K562 (cell line): ENCODE results near the gene MYBPHL.

ENCODE experiments used
- ATF7 ChIP-seq: fragments of 450-650 bp; IDR thresholded peaks from 2 replicates; pipeline ENCODE4 v1.7.1; 2014; ENCODE audit warnings: mild to moderate bottlenecking, moderate library complexity
- CHD2 ChIP-seq: IDR thresholded peaks from 2 replicates; pipeline ENCODE4 v1.6.1; 2011; ENCODE audit warnings: low read depth, low read length
- CHD4 ChIP-seq: fragments of 200-600 bp; sonication (generic); IDR thresholded peaks from 3 replicates; pipeline ENCODE4 v1.6.1; 2012; ENCODE audit warnings: low read depth, mild to moderate bottlenecking, mixed read lengths, low read length, inconsistent platforms; ENCODE audit not compliant: insufficient read depth, insufficient replicate concordance, poor library complexity, severe bottlenecking
- CSDE1 ChIP-seq, 2 experiments: fragments of 450-650 bp; IDR thresholded peaks; 2 replicates each; pipeline ENCODE4 v1.6.1; 2016; ENCODE audit warnings: mild to moderate bottlenecking in 1 of 2
- NCOA2 ChIP-seq, 2 experiments: fragments of 450-650 bp; IDR thresholded peaks; 2 replicates each; pipeline ENCODE4 v1.6.1; 2018; ENCODE audit warnings: mild to moderate bottlenecking in 2 of 2, moderate library complexity in 1 of 2; ENCODE audit not compliant: partially characterized antibody in 2 of 2
- NR1H2 ChIP-seq: sonication (generic); formaldehyde crosslinking; IDR thresholded peaks from 2 replicates; pipeline ENCODE4 v1.4.0; 2020; ENCODE audit warnings: mild to moderate bottlenecking, missing genetic modification reagents
- SREBF1 ChIP-seq: fragments of 150-350 bp; IDR thresholded peaks from 2 replicates; pipeline ENCODE4 v1.6.1; 2014; ENCODE audit warnings: antibody characterized with exemption, low read depth, low read length, borderline replicate concordance
- ZFP36 ChIP-seq: fragments of 150-350 bp; IDR thresholded peaks from 2 replicates; pipeline ENCODE4 v1.6.1; 2018; ENCODE audit warnings: low read length, low read depth; ENCODE audit not compliant: partially characterized antibody
- ZNF583 ChIP-seq: fragments of 250-450 bp; sonication (Bioruptor Pico); IDR thresholded peaks from 2 replicates; pipeline ENCODE4 v1.4.0; 2020
- TF ChIP-seq, protein P1 (sequence below): IDR thresholded peaks from 2 replicates; pipeline ENCODE4 v1.6.1; 2012; ENCODE audit warnings: low read depth, low read length, improper control_type of control experiment, borderline replicate concordance
- TF ChIP-seq, protein P2 (sequence below), 3 experiments: IDR thresholded peaks in 2 of 3; conservative IDR thresholded peaks in 1 of 3; 2 replicates each; pipeline ENCODE4 v1.5.1; 2011 to 2012; ENCODE audit warnings: low read length in 3 of 3, mild to moderate bottlenecking in 3 of 3, control low read depth in 2 of 3, improper control_type of control experiment in 1 of 3, inconsistent platforms in 1 of 3, low read depth in 1 of 3, mixed read lengths in 1 of 3, moderate library complexity in 1 of 3; ENCODE audit not compliant: insufficient read depth in 2 of 3
- TF ChIP-seq, protein P3 (sequence below): fragments of 150-350 bp; conservative IDR thresholded peaks from 2 replicates; pipeline ENCODE4 v1.6.1; 2014; ENCODE audit warnings: low read length
- TF ChIP-seq, protein P4 (sequence below): fragments of 250-450 bp; sonication (Bioruptor Pico); IDR thresholded peaks from 2 replicates; pipeline ENCODE4 v1.8.0; 2021; ENCODE audit warnings: moderate library complexity, mild to moderate bottlenecking, inconsistent platforms
- TF ChIP-seq, protein P5 (sequence below): sonication (generic); formaldehyde crosslinking; IDR thresholded peaks from 2 replicates; pipeline ENCODE4 v1.9.0; 2022; ENCODE audit warnings: mild to moderate bottlenecking, missing genetic modification reagents

- no peak for TF ChIP-seq CHD2
- TF ChIP-seq, protein P1, sequence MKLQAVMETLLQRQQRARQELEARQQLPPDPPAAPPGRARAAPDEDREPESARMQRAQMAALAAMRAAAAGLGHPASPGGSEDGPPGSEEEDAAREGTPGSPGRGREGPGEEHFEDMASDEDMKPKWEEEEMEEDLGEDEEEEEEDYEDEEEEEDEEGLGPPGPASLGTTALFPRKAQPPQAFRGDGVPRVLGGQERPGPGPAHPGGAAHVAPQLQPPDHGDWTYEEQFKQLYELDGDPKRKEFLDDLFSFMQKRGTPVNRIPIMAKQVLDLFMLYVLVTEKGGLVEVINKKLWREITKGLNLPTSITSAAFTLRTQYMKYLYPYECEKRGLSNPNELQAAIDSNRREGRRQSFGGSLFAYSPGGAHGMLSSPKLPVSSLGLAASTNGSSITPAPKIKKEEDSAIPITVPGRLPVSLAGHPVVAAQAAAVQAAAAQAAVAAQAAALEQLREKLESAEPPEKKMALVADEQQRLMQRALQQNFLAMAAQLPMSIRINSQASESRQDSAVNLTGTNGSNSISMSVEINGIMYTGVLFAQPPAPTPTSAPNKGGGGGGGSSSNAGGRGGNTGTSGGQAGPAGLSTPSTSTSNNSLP: no peak
- TF ChIP-seq NCOA2 (IDR thresholded peaks at IDR 0.05; ENCODE audit: partially characterized antibody in 2 of 2): no peak
- TF ChIP-seq, protein P2, sequence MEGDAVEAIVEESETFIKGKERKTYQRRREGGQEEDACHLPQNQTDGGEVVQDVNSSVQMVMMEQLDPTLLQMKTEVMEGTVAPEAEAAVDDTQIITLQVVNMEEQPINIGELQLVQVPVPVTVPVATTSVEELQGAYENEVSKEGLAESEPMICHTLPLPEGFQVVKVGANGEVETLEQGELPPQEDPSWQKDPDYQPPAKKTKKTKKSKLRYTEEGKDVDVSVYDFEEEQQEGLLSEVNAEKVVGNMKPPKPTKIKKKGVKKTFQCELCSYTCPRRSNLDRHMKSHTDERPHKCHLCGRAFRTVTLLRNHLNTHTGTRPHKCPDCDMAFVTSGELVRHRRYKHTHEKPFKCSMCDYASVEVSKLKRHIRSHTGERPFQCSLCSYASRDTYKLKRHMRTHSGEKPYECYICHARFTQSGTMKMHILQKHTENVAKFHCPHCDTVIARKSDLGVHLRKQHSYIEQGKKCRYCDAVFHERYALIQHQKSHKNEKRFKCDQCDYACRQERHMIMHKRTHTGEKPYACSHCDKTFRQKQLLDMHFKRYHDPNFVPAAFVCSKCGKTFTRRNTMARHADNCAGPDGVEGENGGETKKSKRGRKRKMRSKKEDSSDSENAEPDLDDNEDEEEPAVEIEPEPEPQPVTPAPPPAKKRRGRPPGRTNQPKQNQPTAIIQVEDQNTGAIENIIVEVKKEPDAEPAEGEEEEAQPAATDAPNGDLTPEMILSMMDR (IDR thresholded peaks at IDR 0.05 in 2 of 3, conservative IDR thresholded peaks at IDR 0.05 in 1 of 3; ENCODE audit: insufficient read depth in 2 of 3, low read depth in 1 of 3, low read length in 3 of 3): no peak
- TF ChIP-seq ZFP36: no peak
- no peak for TF ChIP-seq ZNF583 (CRISPR knock-in tag)
- TF ChIP-seq, protein P3, sequence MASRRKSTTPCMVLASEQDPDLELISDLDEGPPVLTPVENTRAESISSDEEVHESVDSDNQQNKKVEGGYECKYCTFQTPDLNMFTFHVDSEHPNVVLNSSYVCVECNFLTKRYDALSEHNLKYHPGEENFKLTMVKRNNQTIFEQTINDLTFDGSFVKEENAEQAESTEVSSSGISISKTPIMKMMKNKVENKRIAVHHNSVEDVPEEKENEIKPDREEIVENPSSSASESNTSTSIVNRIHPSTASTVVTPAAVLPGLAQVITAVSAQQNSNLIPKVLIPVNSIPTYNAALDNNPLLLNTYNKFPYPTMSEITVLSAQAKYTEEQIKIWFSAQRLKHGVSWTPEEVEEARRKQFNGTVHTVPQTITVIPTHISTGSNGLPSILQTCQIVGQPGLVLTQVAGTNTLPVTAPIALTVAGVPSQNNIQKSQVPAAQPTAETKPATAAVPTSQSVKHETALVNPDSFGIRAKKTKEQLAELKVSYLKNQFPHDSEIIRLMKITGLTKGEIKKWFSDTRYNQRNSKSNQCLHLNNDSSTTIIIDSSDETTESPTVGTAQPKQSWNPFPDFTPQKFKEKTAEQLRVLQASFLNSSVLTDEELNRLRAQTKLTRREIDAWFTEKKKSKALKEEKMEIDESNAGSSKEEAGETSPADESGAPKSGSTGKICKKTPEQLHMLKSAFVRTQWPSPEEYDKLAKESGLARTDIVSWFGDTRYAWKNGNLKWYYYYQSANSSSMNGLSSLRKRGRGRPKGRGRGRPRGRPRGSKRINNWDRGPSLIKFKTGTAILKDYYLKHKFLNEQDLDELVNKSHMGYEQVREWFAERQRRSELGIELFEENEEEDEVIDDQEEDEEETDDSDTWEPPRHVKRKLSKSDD: no peak
- TF ChIP-seq, protein P4, sequence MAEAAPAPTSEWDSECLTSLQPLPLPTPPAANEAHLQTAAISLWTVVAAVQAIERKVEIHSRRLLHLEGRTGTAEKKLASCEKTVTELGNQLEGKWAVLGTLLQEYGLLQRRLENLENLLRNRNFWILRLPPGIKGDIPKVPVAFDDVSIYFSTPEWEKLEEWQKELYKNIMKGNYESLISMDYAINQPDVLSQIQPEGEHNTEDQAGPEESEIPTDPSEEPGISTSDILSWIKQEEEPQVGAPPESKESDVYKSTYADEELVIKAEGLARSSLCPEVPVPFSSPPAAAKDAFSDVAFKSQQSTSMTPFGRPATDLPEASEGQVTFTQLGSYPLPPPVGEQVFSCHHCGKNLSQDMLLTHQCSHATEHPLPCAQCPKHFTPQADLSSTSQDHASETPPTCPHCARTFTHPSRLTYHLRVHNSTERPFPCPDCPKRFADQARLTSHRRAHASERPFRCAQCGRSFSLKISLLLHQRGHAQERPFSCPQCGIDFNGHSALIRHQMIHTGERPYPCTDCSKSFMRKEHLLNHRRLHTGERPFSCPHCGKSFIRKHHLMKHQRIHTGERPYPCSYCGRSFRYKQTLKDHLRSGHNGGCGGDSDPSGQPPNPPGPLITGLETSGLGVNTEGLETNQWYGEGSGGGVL (CRISPR knock-in tag): no peak
- no peak for TF ChIP-seq ATF7
- TF ChIP-seq, protein P5, sequence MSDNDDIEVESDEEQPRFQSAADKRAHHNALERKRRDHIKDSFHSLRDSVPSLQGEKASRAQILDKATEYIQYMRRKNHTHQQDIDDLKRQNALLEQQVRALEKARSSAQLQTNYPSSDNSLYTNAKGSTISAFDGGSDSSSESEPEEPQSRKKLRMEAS (CRISPR knock-in tag): no peak
- no peak for TF ChIP-seq CHD4
- no peak for TF ChIP-seq CSDE1 (IDR thresholded peaks at IDR 0.05)
- TF ChIP-seq NR1H2: no peak
- no peak for TF ChIP-seq SREBF1
Measured at GRCh38 chr1:109265741-109266330, 41.0 kb downstream of the MYBPHL start.
